K562 (cell line): Measurements from ENCODE around the gene FRG1. TPM values are rescaled to one million over a fixed set of nuclear protein-coding genes. Genes with fewer than 3 reads are reported as not detected.
A peak's percentile ranks its signal among the peaks of the same experiment; 100 is the strongest.

Experiments used
- ARID1B ChIP-seq: fragments of 450-650 bp; IDR thresholded peaks from 2 replicates; pipeline ENCODE4 v1.6.1; 2016; ENCODE audit warnings: antibody characterized with exemption, mild to moderate bottlenecking, inconsistent platforms
- EHMT2 ChIP-seq: fragments of 450-650 bp; IDR thresholded peaks from 2 replicates; pipeline ENCODE4 v1.6.1; 2018; ENCODE audit warnings: antibody characterized with exemption
- RB1 ChIP-seq: fragments of 450-650 bp; IDR thresholded peaks from 2 replicates; pipeline ENCODE4 v1.6.1; 2017; ENCODE audit warnings: low read depth, mild to moderate bottlenecking
- polyA plus RNA-seq, 8 experiments: library from polyadenylated mRNA; depleted of rRNA in 4 of 8; stranded (reverse) in 5 of 8; unstranded in 3 of 8; fragments of >200 nt; fragmentation: Nextera tagmentation in 2 of 8; fragmentation: Illumina TruSeq in 1 of 8; extraction: Ambion mirVana in 2 of 8; extraction: Trizol in 1 of 8; gene quantifications; 2 replicates each; pipeline versions ENCODE4 v1.2.1 to v1.2.3, GENCODE V29; 2011 to 2014; ENCODE audit warnings: inconsistent platforms in 1 of 8, missing spikeins in 1 of 8
- total RNA-seq, 7 experiments: library from RNA; depleted of rRNA in 6 of 7; stranded (reverse); fragments of >200 nt in 6 of 7; fragmentation: Illumina TruSeq in 2 of 7; extraction: Trizol in 2 of 7; gene quantifications; 2 replicates each; pipeline versions ENCODE4 v1.2.1 to v1.2.3, GENCODE V29; 2011 to 2021; ENCODE audit warnings: low replicate concordance in 1 of 7
- TF ChIP-seq, protein P1 (sequence below), 2 experiments: fragments of 450-650 bp; IDR thresholded peaks; 2 replicates each; pipeline ENCODE4 v1.6.1; 2016; ENCODE audit warnings: mild to moderate bottlenecking in 2 of 2, borderline replicate concordance in 1 of 2, low read depth in 1 of 2, moderate library complexity in 1 of 2
- TF ChIP-seq, protein P2 (sequence below): fragments of 450-650 bp; formaldehyde crosslinking; IDR thresholded peaks from 2 replicates; pipeline ENCODE4 v1.4.0; 2022; ENCODE audit warnings: mild to moderate bottlenecking, moderate library complexity
- TF ChIP-seq, protein P3 (sequence below): fragments of 450-650 bp; IDR thresholded peaks from 2 replicates; pipeline ENCODE4 v1.6.1; 2017; ENCODE audit warnings: antibody characterized with exemption, mild to moderate bottlenecking
- TF ChIP-seq, protein P4 (sequence below): fragments of 450-650 bp; IDR thresholded peaks from 2 replicates; pipeline ENCODE4 v1.6.1; 2014; ENCODE audit warnings: low read depth, mild to moderate bottlenecking, moderate library complexity, borderline replicate concordance
- TF ChIP-seq, protein P5 (sequence below): fragments of 450-650 bp; IDR thresholded peaks from 2 replicates; pipeline ENCODE4 v1.6.1; 2016; ENCODE audit warnings: borderline replicate concordance

Gene FRG1
- total and polyA plus RNA-seq, 9 of the 15 experiments (the other 6 are each of a cell fraction or from before 2014, with no cell fraction given), result 36.4 to 203 (median 112) TPM

DNA sequence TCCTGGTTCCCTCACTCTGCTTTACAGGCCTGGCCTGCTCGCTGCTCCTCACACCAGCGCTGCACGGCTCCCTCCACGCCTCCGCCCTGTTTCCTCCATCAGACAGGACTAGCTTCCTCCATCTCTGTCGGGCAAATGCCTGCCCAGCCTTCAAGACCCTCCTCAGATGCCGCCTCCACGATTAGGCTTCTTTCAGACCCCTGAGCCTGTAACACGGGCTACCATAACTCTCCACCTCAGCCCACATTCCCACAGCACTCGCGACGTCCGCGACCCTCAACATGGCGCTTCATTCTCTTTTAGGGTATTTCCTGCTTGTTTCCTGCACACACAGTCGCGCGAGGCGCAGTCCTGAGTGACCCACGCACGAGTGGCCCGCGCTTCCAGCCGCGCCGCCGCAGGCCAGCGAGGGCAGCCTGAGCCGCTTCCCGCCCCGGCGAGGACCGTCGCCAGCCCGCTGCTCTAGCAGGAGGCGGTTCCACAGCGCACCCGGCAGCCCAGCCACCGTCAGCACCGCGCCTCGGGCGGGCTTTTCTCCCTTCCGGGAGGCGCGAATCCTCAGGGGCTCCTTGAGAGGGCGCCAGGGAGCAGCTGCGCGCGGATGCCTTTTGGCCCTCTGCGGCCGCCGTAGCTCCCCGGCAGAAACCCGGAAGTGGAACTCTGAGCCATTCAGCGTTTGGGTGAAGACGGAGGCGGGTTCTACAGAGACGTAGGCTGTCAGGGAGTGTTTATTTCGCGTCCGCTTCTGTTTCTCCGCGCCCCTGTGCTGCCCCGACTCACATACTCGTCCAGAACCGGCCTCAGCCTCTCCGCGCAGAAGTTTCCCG is at the start of gene FRG1 (continued):
- TF ChIP-seq, protein P1, sequence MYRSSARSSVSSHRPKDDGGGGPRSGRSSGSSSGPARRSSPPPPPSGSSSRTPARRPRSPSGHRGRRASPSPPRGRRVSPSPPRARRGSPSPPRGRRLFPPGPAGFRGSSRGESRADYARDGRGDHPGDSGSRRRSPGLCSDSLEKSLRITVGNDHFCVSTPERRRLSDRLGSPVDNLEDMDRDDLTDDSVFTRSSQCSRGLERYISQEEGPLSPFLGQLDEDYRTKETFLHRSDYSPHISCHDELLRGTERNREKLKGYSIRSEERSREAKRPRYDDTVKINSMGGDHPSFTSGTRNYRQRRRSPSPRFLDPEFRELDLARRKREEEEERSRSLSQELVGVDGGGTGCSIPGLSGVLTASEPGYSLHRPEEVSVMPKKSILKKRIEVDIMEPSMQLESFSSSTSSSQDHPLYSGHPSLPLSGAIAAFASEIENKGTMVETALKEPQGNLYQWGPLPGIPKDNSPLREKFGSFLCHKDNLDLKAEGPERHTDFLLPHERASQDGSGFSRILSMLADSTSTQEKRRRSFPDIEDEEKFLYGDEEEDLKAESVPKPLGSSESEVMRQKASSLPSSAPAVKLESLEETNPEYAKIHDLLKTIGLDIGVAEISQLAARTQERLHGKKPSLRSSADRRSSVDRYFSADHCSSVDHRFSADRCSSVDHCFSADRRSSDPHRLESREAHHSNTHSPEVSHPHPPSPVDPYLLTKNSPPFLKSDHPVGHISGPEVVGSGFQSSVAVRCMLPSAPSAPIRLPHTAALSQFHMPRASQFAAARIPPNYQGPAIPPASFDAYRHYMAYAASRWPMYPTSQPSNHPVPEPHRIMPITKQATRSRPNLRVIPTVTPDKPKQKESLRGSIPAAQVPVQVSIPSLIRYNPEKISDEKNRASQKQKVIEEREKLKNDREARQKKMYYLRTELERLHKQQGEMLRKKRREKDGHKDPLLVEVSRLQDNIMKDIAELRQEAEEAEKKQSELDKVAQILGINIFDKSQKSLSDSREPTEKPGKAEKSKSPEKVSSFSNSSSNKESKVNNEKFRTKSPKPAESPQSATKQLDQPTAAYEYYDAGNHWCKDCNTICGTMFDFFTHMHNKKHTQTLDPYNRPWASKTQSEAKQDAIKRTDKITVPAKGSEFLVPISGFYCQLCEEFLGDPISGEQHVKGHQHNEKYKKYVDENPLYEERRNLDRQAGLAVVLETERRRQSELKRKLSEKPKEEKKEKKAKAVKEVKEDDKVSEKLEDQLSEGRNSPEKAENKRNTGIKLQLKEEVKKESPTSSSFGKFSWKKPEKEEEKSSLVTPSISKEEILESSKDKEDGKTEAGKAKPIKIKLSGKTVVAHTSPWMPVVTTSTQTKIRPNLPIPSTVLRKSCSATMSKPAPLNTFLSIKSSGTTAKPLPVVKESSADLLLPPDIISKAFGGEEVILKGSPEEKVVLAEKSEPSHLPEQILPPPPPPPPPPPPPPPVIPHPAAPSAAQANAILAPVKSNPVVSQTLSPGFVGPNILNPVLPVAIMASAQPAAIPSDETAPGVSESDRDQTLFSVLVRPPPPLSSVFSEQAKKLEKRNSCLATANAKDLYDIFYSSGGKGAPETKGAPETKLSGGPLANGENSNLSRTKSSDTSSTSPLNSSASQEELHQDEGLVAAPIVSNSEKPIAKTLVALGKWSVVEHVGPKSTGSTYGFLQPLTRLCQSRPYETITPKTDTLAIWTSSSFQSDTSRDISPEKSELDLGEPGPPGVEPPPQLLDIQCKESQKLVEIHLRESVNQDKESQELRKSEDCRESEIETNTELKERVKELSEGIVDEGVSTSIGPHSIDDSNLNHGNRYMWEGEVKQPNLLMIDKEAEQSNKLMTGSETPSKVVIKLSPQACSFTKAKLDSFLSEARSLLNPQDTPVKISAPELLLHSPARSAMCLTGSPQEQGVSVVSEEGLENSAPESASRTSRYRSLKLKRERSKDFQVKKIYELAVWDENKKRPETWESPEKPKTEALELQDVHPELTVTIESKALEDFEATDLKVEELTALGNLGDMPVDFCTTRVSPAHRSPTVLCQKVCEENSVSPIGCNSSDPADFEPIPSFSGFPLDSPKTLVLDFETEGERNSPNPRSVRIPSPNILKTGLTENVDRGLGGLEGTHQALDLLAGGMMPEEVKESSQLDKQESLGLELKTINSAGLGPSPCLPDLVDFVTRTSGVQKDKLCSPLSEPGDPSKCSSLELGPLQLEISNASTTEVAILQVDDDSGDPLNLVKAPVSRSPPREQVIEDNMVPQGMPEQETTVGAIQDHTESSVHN (IDR thresholded peaks at IDR 0.05; ENCODE audit: borderline replicate concordance in 1 of 2, low read depth in 1 of 2), result no peak
- TF ChIP-seq RB1, result peak; percentile 100
- no peak for TF ChIP-seq EHMT2
- TF ChIP-seq, protein P2, sequence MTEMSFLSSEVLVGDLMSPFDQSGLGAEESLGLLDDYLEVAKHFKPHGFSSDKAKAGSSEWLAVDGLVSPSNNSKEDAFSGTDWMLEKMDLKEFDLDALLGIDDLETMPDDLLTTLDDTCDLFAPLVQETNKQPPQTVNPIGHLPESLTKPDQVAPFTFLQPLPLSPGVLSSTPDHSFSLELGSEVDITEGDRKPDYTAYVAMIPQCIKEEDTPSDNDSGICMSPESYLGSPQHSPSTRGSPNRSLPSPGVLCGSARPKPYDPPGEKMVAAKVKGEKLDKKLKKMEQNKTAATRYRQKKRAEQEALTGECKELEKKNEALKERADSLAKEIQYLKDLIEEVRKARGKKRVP, result no peak
- TF ChIP-seq, protein P3, sequence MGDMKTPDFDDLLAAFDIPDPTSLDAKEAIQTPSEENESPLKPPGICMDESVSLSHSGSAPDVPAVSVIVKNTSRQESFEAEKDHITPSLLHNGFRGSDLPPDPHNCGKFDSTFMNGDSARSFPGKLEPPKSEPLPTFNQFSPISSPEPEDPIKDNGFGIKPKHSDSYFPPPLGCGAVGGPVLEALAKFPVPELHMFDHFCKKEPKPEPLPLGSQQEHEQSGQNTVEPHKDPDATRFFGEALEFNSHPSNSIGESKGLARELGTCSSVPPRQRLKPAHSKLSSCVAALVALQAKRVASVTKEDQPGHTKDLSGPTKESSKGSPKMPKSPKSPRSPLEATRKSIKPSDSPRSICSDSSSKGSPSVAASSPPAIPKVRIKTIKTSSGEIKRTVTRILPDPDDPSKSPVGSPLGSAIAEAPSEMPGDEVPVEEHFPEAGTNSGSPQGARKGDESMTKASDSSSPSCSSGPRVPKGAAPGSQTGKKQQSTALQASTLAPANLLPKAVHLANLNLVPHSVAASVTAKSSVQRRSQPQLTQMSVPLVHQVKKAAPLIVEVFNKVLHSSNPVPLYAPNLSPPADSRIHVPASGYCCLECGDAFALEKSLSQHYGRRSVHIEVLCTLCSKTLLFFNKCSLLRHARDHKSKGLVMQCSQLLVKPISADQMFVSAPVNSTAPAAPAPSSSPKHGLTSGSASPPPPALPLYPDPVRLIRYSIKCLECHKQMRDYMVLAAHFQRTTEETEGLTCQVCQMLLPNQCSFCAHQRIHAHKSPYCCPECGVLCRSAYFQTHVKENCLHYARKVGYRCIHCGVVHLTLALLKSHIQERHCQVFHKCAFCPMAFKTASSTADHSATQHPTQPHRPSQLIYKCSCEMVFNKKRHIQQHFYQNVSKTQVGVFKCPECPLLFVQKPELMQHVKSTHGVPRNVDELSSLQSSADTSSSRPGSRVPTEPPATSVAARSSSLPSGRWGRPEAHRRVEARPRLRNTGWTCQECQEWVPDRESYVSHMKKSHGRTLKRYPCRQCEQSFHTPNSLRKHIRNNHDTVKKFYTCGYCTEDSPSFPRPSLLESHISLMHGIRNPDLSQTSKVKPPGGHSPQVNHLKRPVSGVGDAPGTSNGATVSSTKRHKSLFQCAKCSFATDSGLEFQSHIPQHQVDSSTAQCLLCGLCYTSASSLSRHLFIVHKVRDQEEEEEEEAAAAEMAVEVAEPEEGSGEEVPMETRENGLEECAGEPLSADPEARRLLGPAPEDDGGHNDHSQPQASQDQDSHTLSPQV, result peak; percentile 84
- TF ChIP-seq, protein P4, sequence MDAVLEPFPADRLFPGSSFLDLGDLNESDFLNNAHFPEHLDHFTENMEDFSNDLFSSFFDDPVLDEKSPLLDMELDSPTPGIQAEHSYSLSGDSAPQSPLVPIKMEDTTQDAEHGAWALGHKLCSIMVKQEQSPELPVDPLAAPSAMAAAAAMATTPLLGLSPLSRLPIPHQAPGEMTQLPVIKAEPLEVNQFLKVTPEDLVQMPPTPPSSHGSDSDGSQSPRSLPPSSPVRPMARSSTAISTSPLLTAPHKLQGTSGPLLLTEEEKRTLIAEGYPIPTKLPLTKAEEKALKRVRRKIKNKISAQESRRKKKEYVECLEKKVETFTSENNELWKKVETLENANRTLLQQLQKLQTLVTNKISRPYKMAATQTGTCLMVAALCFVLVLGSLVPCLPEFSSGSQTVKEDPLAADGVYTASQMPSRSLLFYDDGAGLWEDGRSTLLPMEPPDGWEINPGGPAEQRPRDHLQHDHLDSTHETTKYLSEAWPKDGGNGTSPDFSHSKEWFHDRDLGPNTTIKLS, result peak; percentile 79; the same call in 1 of the 2 replicates
- no peak for TF ChIP-seq ARID1B
- TF ChIP-seq, protein P5, sequence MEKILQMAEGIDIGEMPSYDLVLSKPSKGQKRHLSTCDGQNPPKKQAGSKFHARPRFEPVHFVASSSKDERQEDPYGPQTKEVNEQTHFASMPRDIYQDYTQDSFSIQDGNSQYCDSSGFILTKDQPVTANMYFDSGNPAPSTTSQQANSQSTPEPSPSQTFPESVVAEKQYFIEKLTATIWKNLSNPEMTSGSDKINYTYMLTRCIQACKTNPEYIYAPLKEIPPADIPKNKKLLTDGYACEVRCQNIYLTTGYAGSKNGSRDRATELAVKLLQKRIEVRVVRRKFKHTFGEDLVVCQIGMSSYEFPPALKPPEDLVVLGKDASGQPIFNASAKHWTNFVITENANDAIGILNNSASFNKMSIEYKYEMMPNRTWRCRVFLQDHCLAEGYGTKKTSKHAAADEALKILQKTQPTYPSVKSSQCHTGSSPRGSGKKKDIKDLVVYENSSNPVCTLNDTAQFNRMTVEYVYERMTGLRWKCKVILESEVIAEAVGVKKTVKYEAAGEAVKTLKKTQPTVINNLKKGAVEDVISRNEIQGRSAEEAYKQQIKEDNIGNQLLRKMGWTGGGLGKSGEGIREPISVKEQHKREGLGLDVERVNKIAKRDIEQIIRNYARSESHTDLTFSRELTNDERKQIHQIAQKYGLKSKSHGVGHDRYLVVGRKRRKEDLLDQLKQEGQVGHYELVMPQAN, result peak; percentile 88; the same call in 1 of the 2 replicates
